GM21529 (cell line): Measurements from ENCODE around the gene ARHGDIA.
"Not testable (repeated sequence)": the region's sequence is repeated elsewhere in the genome, so short reads cannot be mapped to it uniquely, and the experiment has no call there.

Experiments used
- ATAC-seq: cut with Tn5 transposase; IDR thresholded peaks from one replicate; pipeline ENCODE4 v1.9.1; 2021; ENCODE audit not compliant: unreplicated experiment

Gene ARHGDIA

DNA sequence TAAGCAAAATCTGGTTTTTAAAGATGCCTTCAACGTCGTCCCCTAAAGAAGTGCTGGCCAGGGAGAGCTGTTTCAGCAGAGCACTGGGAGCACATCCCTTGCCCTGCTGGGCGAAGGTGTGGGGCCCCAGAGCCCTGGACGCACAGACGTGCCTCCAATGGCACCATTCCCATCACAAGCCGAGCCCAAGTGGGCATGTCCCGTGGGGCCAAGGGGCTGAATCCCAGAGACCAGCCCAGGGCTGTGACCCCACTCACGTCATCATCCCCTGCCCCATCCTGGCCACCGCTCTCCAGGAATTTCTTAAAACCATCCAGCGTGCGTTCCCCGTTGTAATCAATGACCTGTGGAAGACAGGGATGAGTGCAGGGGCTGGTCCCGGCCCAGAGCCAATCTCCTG lies 26.2 kb downstream of the ARHGDIA start:
- no peak for ATAC-seq

- ATAC-seq, result no peak
Observed at GRCh38 chr17:81844327-81844851, 26.7 kb downstream of the ARHGDIA start.

DNA sequence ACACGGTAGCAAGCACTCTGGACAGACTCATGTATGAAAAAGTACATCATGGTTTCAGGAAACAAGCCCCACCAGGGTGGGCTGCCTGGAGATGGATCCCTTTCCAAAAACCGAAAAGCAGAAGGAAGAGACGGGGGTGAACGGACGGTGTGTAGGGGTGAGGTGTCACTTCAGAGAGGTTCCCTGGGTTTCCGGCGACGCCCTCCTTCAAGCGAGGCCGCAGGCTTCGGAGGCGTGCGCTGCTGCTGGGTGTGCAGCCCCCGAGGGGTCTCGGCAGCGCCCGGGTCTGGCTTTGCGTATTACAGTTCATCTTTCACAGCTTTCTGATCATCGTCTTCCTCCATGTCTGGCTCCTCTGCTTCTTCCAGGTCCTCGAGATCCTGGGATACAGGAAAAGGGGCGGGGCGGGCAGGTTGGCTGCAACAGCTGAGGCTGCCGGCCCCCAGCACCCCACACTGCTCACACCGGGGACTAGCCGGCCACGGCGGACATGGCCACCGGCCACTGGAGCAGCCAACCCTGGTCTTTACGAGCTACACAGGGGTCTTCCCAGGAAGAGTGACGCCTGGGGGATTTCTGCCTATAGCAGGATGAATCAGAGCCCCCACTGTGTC lies 27.3 kb downstream of the ARHGDIA start:
- ATAC-seq, result no peak

GRCh38 chr17:81842725-81843504 lies 28.2 kb downstream of the ARHGDIA start:
- no peak for ATAC-seq

- ATAC-seq, result no peak
Observed at GRCh38 chr17:81842378-81842724, 28.8 kb downstream of the ARHGDIA start.

DNA sequence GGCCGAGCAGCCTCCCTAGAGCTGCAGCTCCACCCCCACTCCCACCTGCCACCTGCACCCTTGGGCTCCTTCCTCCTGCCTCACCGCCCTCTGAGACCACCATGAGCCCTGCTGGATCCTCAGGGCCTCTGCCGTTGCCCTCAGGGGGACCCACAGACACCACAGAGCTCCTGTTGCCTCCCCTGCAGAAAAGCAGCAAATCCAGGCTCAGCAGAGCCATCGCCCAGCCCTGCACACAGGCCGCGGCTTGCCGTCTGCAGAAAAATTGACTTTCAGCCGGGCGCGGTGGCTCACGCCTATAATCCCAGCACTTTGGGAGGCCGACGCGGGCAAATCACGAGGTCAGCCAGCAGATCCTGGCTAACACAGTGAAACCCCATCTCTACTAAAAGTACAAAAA lies 29.3 kb downstream of the ARHGDIA start:
- ATAC-seq, result no peak

DNA sequence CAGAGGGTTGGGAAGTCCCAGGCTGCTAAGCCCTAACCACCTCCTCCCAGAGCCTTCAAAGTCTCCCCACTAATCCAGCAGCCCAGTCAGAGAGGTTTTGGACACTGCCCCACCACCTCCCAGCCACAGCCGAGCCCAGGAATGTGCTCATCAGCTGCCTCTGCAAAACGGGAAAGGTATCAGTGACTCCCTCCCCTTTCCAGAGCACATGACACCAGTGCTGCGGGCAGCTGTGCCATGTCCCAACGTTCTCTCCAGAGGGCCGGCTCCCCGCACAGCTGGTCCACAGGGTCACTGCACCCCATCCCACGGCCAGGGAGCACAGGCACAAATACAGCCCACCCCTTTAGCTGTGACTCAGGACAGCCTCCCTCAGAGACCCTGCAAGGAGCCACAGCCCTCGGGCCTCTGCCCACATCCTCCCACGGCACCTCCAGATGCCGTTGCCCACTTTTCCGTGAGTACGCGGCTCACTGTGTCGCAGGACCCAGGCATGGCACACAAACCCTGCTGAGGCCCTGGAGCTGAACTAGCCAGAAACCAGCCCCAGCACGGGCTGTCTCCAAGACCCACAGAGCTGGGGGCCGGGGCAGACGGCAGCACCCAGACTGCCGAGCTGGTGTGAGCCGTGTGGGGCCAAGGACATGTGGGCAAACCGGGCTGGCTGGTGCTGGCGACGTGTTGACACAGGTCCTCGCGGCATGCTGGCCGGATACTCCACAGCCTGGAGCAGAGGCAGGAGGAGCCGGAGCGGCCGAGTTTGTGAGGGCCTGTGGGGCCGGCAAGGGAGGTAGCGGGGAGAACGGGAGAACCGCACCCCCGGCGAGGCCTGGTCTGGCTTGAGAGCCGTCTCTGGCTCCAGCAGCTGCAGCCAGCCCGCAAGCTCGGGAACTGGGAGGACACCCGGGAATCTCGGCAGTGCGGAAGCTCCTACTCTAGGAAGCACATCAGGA lies 30.0 kb downstream of the ARHGDIA start:
- no peak for ATAC-seq

GRCh38 chr17:81840059-81840458 lies 31.1 kb downstream of the ARHGDIA start:
- ATAC-seq, result not testable (repeated sequence)

DNA sequence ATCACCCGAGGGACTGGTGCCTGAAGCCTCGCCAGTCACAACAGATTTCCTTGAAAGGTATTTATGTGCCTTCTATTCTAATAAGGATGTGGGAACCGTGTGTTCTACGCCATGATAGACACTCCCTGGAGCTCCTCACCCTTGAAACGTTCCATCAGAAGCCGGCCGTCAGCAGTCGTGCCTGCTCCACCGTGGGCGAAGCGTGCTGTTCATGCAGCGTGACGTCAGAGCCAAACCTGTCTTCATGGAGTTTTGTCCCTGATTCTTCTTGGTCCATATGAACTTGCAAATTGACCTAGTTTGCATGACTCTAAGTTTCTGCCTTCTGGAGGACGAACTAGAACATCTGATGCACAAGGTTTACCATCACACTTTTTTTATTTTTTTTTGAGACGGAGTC lies 31.8 kb downstream of the ARHGDIA start:
- ATAC-seq, result no peak

DNA sequence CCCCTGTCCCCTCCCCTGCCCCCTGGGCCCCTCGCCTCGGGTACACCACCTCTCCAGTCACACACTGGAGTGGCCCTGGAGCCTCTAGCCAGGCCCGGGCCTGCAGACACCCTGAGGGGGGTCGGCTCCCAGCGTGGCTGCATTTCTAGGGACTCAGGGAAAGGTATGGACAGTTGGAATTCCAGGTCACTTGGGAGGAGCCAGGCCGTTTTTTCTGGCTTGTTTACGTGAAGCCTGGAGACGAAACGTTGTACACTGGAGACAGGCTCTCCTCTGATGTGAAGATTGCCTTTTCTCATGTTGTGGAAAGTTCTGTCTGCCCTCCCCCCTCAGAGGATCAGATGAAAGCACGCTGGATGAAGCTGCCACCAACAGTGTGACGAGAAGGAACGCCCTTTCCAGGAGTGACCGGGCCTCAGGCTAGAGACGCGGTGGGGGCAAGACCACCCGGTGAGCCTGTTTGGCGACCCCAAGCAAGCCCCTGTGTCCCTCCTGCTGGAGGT lies 32.3 kb downstream of the ARHGDIA start:
- ATAC-seq, result no peak

DNA sequence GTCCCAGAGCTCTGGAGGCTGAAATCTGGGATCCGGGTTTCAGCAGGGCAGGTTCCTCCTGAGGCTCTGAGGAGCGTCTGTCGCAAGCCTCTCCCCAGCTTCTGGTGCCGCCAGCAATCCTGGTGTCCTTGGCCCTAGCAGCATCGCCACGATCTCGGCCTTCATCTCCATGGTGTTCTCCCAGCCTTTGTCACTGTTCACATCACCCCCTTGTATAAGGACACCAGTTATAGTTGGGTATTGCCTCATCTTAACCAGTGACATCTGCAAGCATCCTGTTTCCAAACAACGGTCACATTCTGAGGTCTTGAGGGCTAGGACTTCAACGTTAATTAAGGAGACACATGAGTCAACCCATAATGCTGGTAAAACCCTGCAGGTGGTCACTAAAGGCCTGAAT lies 33.5 kb downstream of the ARHGDIA start:
- no peak for ATAC-seq

DNA sequence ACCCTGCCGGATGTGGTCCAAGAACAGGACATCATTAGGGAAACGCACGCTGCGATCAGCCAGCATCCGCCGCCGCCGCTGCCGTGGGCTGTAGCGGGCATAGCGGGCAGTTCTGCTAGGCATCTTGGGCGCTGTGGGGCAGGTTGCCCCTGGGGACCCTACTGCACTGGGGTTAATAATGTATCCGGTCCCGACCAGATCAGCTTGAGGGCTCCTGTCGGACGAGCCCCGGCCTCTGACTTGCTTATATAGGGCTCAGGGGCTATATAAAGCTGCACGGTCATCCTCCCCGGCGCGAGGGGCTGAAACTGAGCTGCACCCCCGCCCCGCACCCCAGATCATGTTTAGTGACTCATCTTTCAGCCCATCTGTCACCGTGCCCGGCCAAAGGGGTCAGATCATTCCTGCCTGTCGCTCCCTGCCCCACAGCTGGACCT lies 36.3 kb downstream of the ARHGDIA start, which contains the start of gene PPP1R27:
PPP1R27 (minus strand) TSS at position 220 of the 437 bp plus-strand sequence; CDS start at position 123, 97 bp downstream.
- no peak for ATAC-seq

GRCh38 chr17:81833921-81834830 lies 37.0 kb downstream of the ARHGDIA start:
- ATAC-seq, result no peak

- peak; percentile 66 for ATAC-seq
Observed at GRCh38 chr17:81833160-81833920, 37.8 kb downstream of the ARHGDIA start, which contains the start of gene MCRIP1. TSS of gene MCRIP1 (minus strand) at chr17:81833291. CDS start at chr17:81824506, 8,785 bp downstream.

DNA sequence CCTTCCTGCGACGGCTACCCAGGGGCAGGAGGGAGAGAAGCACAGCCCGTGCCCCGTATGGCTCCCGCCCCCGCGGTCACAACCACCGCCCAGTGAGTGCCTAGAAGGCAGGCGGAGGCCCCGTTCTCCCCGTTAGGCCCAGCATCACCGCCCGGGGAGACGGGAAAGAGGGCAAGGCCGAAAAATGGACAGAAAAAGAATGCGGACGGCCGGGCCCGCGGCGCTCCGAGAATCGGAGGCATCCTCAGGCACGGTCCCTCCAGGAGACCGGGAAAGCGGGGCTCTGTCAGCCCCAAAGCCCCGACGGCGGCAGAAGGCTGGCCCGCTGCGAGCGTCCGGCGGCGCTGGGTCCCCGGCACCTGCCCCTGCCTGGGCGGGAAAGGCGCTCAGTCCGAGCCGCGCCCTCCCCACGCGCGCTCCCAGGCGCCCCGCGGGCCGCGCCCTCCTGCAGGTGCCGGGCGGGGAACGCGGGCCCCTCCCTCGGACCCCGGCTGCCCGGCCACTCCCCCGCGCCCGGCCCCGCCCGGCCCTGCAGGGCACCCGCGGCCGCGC lies 38.5 kb downstream of the ARHGDIA start:
- peak; percentile 28 for ATAC-seq

- no peak for ATAC-seq
Observed at GRCh38 chr17:81831957-81832607, 39.1 kb downstream of the ARHGDIA start.

- no peak for ATAC-seq
Observed at GRCh38 chr17:81831563-81831956, 39.6 kb downstream of the ARHGDIA start.

- ATAC-seq, result no peak
Observed at GRCh38 chr17:81829858-81830257, 41.3 kb downstream of the ARHGDIA start.
